Measurements from ENCODE around the gene SYNGAP1.

The SYNGAP1 gene

GRCh38 chr6:33450434-33450833 is 30.6 kb downstream of the SYNGAP1 start:
- no peaks in the 10 kb centered on the region for H3K9me3 ChIP-seq (ENCODE audit: insufficient read depth, low read length, severe bottlenecking)
- peaks cover 21% of the 10 kb centered on the region for H3K4me1 ChIP-seq (ENCODE audit: insufficient read depth, low read length)
- no peak overlapping the region for H3K4me2 ChIP-seq (ENCODE audit: insufficient read depth, low read length)
- DNase-seq (no peak), ATAC-seq (ENCODE audit: insufficient read depth, low read depth) (no peak)
- TF ChIP-seq CTCF (IDR thresholded peaks at IDR 0.05; ENCODE audit: borderline replicate concordance, extremely low read depth, low read length, poor library complexity, severe bottlenecking) (no peak), EZH2 (IDR thresholded peaks at IDR 0.05; ENCODE audit: borderline replicate concordance, low read depth, low read length, severe bottlenecking) (no peak)
- H3K4me3 ChIP-seq (ENCODE audit: low read depth in 1 of 2, low read length in 2 of 2) = no peak overlapping the region
- H3K27me3 ChIP-seq (ENCODE audit: insufficient read depth, low read length, poor library complexity) = no peaks in the 10 kb centered on the region
- H4K20me1 ChIP-seq (ENCODE audit: insufficient read depth, low read length) = peaks cover 5% of the 10 kb centered on the region; the same call in 1 of the 2 replicates
- peaks cover 18% of the 10 kb centered on the region for H3K79me2 ChIP-seq (ENCODE audit: insufficient read depth, low read length)
- no peak overlapping the region for H2AFZ ChIP-seq (ENCODE audit: low read depth, low read length)
- no peak overlapping the region for H3K9ac ChIP-seq (ENCODE audit: low read depth, low read length)
- no peak overlapping the region for H3K27ac ChIP-seq (ENCODE audit: low read length)
- peaks cover 45% of the 10 kb centered on the region for H3K36me3 ChIP-seq (ENCODE audit: insufficient read depth, low read length)

- H3K9me3 ChIP-seq (ENCODE audit: insufficient read depth, low read length, severe bottlenecking) = no peaks in the 10 kb centered on the region
- no peaks in the 10 kb centered on the region for H3K27me3 ChIP-seq (ENCODE audit: insufficient read depth, low read length, poor library complexity)
- no peak overlapping the region for H2AFZ ChIP-seq (ENCODE audit: low read depth, low read length)
- peaks cover 27% of the 10 kb centered on the region for H3K79me2 ChIP-seq (ENCODE audit: insufficient read depth, low read length)
- DNase-seq (no peak), ATAC-seq (ENCODE audit: insufficient read depth, low read depth) (no peak)
- H3K4me2 ChIP-seq (ENCODE audit: insufficient read depth, low read length) = no peak overlapping the region
- no peak overlapping the region for H3K27ac ChIP-seq (ENCODE audit: low read length)
- no peak overlapping the region for H3K4me3 ChIP-seq (ENCODE audit: low read depth in 1 of 2, low read length in 2 of 2)
- H3K9ac ChIP-seq (ENCODE audit: low read depth, low read length) = no peak overlapping the region
- H3K36me3 ChIP-seq (ENCODE audit: insufficient read depth, low read length) = peaks cover 49% of the 10 kb centered on the region
- H3K4me1 ChIP-seq (ENCODE audit: insufficient read depth, low read length) = peaks cover 27% of the 10 kb centered on the region
- peaks cover 10% of the 10 kb centered on the region for H4K20me1 ChIP-seq (ENCODE audit: insufficient read depth, low read length)
- TF ChIP-seq EZH2 (IDR thresholded peaks at IDR 0.05; ENCODE audit: borderline replicate concordance, low read depth, low read length, severe bottlenecking) = no peak
- TF ChIP-seq CTCF (IDR thresholded peaks at IDR 0.05; ENCODE audit: borderline replicate concordance, extremely low read depth, low read length, poor library complexity, severe bottlenecking) = no peak
Measured at GRCh38 chr6:33451606-33452005, 31.7 kb downstream of the SYNGAP1 start.

- Histone ChIP-seq H3K4me1 (ENCODE audit: insufficient read depth, low read length) (peaks cover 27% of the 10 kb centered on the region), H3K27me3 (ENCODE audit: insufficient read depth, low read length, poor library complexity) (no peaks in the 10 kb centered on the region), H3K79me2 (ENCODE audit: insufficient read depth, low read length) (peaks cover 27% of the 10 kb centered on the region), H4K20me1 (ENCODE audit: insufficient read depth, low read length) (peaks cover 16% of the 10 kb centered on the region), H2AFZ (ENCODE audit: low read depth, low read length) (no peak overlapping the region), H3K9me3 (ENCODE audit: insufficient read depth, low read length, severe bottlenecking) (no peaks in the 10 kb centered on the region), H3K27ac (ENCODE audit: low read length) (no peak overlapping the region), H3K4me2 (ENCODE audit: insufficient read depth, low read length) (peak overlapping the region; percentile 99), H3K4me3 (ENCODE audit: low read depth in 1 of 2, low read length in 2 of 2) (0 out of 4 replicates have a peak overlapping the region, but pooled peaks of 1 of the 2 experiments have one; percentile 89), H3K9ac (ENCODE audit: low read depth, low read length) (peak overlapping the region; percentile 73; the same call in 1 of the 2 replicates), H3K36me3 (ENCODE audit: insufficient read depth, low read length) (peaks cover 46% of the 10 kb centered on the region)
- ATAC-seq (ENCODE audit: insufficient read depth, low read depth) (no peak), DNase-seq (no peak)
- TF ChIP-seq CTCF (IDR thresholded peaks at IDR 0.05; ENCODE audit: borderline replicate concordance, extremely low read depth, low read length, poor library complexity, severe bottlenecking) = no peak
- TF ChIP-seq EZH2 (IDR thresholded peaks at IDR 0.05; ENCODE audit: borderline replicate concordance, low read depth, low read length, severe bottlenecking) = no peak
Measured at GRCh38 chr6:33452496-33452895, 32.6 kb downstream of the SYNGAP1 start.

Data from DND-41 (cell line).